Thyroid gland (tissue), 4 donors: Measurements from ENCODE around the gene PLD6.

ENCODE experiments used
- CTCF ChIP-seq, 6 experiments: fragments of 200-600 bp in 3 of 6; fragments of 450-650 bp in 3 of 6; sonication (generic) in 3 of 6; IDR thresholded peaks; one replicate each; pipeline ENCODE4 v1.5.1; 2016 to 2019; ENCODE audit warnings: antibody characterized with exemption in 6 of 6, mild to moderate bottlenecking in 2 of 6, inconsistent platforms in 1 of 6, moderate library complexity in 1 of 6
- POLR2A ChIP-seq, 2 donors: fragments of 450-650 bp; IDR thresholded peaks; one replicate each; pipeline ENCODE4 v1.6.1; 2017; ENCODE audit warnings: antibody characterized with exemption in 2 of 2, mild to moderate bottlenecking in 2 of 2, moderate library complexity in 1 of 2

- TF ChIP-seq CTCF (IDR thresholded peaks at IDR 0.05) (no peak), POLR2A (IDR thresholded peaks at IDR 0.05) (no peak)
Observed at GRCh38 chr17:17180141-17180603, 26.0 kb downstream of the PLD6 start.
